ENCODE results near the gene SLC17A9. TPM values are rescaled to one million over a fixed set of nuclear protein-coding genes. Genes with fewer than 3 reads are reported as not detected.

Gene SLC17A9
- total RNA-seq, 1 experiment from 2014 or later, result 0.28 TPM

GRCh38 chr20:62931464-62931863 lies 21.0 kb upstream of the SLC17A9 start:
- H3K9me3 ChIP-seq (ENCODE audit: control insufficient read depth, insufficient read depth, low read depth, low read length), result no peaks in the 10 kb centered on the region
- ChIA-PET CTCF (no interaction called here), POLR2A (no interaction called here)
- DNase-seq (ENCODE audit: low read depth, low spot score), result no peak
- TF ChIP-seq TCF7L2 (IDR thresholded peaks at IDR 0.05; ENCODE audit: low read depth, low read length) (no peak), CTCF (IDR thresholded peaks at IDR 0.05) (no peak), REST (IDR thresholded peaks at IDR 0.05; ENCODE audit: insufficient read depth in 1 of 2, low read depth in 2 of 2, low read length in 1 of 2) (no peak), SIN3A (IDR thresholded peaks at IDR 0.05; ENCODE audit: borderline replicate concordance, insufficient read depth, low read depth, low read length) (no peak), POLR2AphosphoS5 (IDR thresholded peaks at IDR 0.05; ENCODE audit: low read depth, low read length) (no peak)
- H3K27me3 ChIP-seq (ENCODE audit: control insufficient read depth, insufficient read depth, low read length), result no peaks in the 10 kb centered on the region
- H3K27ac ChIP-seq (ENCODE audit: low read length), result peak overlapping the region; percentile 64
- in situ Hi-C loops (cut with HindIII; ENCODE audit: low pct_unique_long_range_greater_than_20kb, low sequenced_read_pairs), result no loop called here
- 0 out of 2 replicates have a peak, but pooled peaks cover 2% of the 10 kb centered on the region for H3K36me3 ChIP-seq (ENCODE audit: control insufficient read depth, insufficient read depth, low read length)
- ATAC-seq, result no peak
- no TSS peak for BruUV-seq (replicated peaks)
- peaks cover 67% of the 10 kb centered on the region for H3K4me1 ChIP-seq (ENCODE audit: control insufficient read depth, insufficient read depth, low read length)
- no peak overlapping the region for H3K4me3 ChIP-seq (ENCODE audit: low read depth in 2 of 2, low read length in 2 of 2)
- intact Hi-C loops (cut with micrococcal nuclease; ENCODE audit: unreplicated experiment), result no loop called here

- no peak for ATAC-seq
- no peak overlapping the region for H3K4me3 ChIP-seq (ENCODE audit: low read depth in 2 of 2, low read length in 2 of 2)
- H3K27me3 ChIP-seq (ENCODE audit: control insufficient read depth, insufficient read depth, low read length), result no peaks in the 10 kb centered on the region
- no TSS peak for BruUV-seq (replicated peaks)
- intact Hi-C loops (cut with micrococcal nuclease; ENCODE audit: unreplicated experiment), result no loop called here
- H3K9me3 ChIP-seq (ENCODE audit: control insufficient read depth, insufficient read depth, low read depth, low read length), result no peaks in the 10 kb centered on the region
- in situ Hi-C loops (cut with HindIII; ENCODE audit: low pct_unique_long_range_greater_than_20kb, low sequenced_read_pairs), result no loop called here
- H3K27ac ChIP-seq (ENCODE audit: low read length), result no peak overlapping the region
- peaks cover 49% of the 10 kb centered on the region for H3K4me1 ChIP-seq (ENCODE audit: control insufficient read depth, insufficient read depth, low read length)
- peaks cover 5% of the 10 kb centered on the region; the same call in 1 of the 2 replicates for H3K36me3 ChIP-seq (ENCODE audit: control insufficient read depth, insufficient read depth, low read length)
- ChIA-PET POLR2A (no interaction called here), CTCF (no interaction called here)
- DNase-seq (ENCODE audit: low read depth, low spot score), result no peak
- TF ChIP-seq POLR2AphosphoS5 (IDR thresholded peaks at IDR 0.05; ENCODE audit: low read depth, low read length) (no peak), CTCF (IDR thresholded peaks at IDR 0.05) (no peak), SIN3A (IDR thresholded peaks at IDR 0.05; ENCODE audit: borderline replicate concordance, insufficient read depth, low read depth, low read length) (no peak), REST (IDR thresholded peaks at IDR 0.05; ENCODE audit: insufficient read depth in 1 of 2, low read depth in 2 of 2, low read length in 1 of 2) (no peak), TCF7L2 (IDR thresholded peaks at IDR 0.05; ENCODE audit: low read depth, low read length) (no peak)
Observed at GRCh38 chr20:62933966-62934365, 18.5 kb upstream of the SLC17A9 start.

Measured in Panc1 (cell line).